ENCODE results near the gene BEST1.

BEST1 gene

DNA sequence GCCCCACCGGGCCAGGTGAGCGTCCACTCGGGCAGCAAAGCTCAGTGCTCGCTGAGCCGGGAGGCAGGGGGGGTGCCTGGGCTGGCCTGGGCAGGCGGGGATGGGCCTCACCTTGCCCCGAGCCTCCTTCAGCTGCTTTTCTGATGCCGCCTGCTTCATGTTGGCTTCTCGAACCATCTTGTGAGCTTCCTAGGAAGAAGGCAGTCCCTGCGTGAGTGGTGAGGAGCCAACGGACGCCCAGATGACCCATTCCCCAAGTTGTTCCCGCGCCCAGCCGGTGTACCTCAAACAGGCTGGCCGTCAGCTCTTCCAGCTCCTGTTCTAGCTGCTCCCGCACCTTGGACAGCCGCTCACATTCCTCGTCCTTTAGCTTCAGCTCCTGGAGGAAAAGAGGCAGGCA is 42.9 kb upstream of the BEST1 start:
- H3K27me3 ChIP-seq = no peaks in the 10 kb centered on the region
- H3K4me2 ChIP-seq = peak overlapping the region; percentile 80 to 97 (median 87)

DNA sequence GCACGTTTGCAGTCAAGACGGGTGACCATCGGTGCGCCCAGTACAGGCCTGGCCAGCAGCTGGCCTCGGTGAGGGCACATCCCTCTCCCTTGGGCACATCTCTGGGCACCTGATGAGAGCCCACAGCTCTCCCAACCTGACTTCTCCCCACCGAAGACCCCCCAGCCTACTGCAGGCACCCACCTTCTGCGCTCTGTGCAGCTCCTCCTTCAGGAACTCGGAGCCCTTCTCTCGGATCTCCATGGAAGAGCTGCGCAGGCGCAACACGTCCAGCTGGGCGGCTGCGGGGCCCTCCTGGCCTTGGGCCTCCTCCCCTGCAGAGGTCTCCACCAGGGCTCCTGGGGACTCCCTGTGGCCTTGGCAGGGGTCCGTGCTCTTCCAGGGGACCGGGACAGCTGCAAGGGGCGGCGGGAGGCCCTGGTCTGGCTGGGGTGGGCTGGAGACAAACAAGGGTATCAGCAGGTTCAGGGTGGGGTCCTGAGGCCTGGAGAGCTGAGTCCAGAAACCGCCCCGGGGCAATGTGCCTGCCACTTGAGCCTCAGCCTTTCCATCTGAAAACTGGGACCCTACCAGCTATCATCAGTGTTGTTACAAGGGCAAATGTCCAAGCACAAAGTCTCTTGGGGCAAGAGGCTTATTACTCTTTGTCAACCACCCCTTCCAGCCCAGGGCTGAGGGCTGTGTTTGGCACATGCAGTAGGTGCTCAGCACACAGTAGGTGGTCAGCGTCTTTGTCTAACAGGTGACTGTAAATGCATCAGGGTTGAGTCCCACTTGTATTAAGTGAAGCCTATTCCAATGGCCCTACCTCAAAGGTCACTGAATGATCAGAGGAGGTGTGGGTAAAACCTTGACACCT is 42.1 kb upstream of the BEST1 start:
- peak overlapping the region; percentile 28 to 90 (median 77); a peak in 20 of 22 replicates for H3K27ac ChIP-seq
- H3K4me2 ChIP-seq = peak overlapping the region; percentile 80 to 97 (median 87)
- peaks cover 0 to 52% (median 0%) of the 10 kb centered on the region in 11 experiments; a peak in 6 of 22 replicates for H3K36me3 ChIP-seq
- peaks cover 77 to 100% (median 86%) of the 10 kb centered on the region in 10 experiments for H3K4me1 ChIP-seq
- H4K20me1 ChIP-seq = no peaks in the 10 kb centered on the region
- TF ChIP-seq Cebpa-rat (IDR thresholded peaks at IDR 0.05) = no peak
- peak overlapping the region; percentile 49 to 80 (median 68) for H3K9ac ChIP-seq
- no peaks in the 10 kb centered on the region for H3K9me3 ChIP-seq (replicated peaks in 1 of 11)
- peak overlapping the region in 2 of 10 experiments; percentile 6 to 34; a peak in 3 of 20 replicates for H3K4me3 ChIP-seq
- no peaks in the 10 kb centered on the region for H3K27me3 ChIP-seq

More for the DNA sequence above, 42.9 kb upstream of the BEST1 start:
- H3K36me3 ChIP-seq = peaks cover 0 to 60% (median 0%) of the 10 kb centered on the region in 11 experiments; a peak in 6 of 22 replicates
- TF ChIP-seq Cebpa-rat (IDR thresholded peaks at IDR 0.05) = no peak
- H3K9me3 ChIP-seq (replicated peaks in 1 of 11) = no peaks in the 10 kb centered on the region
- peak overlapping the region; percentile 28 to 90 (median 77); a peak in 20 of 22 replicates for H3K27ac ChIP-seq
- no peaks in the 10 kb centered on the region for H4K20me1 ChIP-seq
- H3K4me3 ChIP-seq = 0 out of 20 replicates have a peak overlapping the region, but pooled peaks of 1 of the 10 experiments have one; percentile 11
- H3K9ac ChIP-seq = peak overlapping the region; percentile 49 to 80 (median 68)
- peaks cover 69 to 100% (median 77%) of the 10 kb centered on the region in 10 experiments for H3K4me1 ChIP-seq

DNA sequence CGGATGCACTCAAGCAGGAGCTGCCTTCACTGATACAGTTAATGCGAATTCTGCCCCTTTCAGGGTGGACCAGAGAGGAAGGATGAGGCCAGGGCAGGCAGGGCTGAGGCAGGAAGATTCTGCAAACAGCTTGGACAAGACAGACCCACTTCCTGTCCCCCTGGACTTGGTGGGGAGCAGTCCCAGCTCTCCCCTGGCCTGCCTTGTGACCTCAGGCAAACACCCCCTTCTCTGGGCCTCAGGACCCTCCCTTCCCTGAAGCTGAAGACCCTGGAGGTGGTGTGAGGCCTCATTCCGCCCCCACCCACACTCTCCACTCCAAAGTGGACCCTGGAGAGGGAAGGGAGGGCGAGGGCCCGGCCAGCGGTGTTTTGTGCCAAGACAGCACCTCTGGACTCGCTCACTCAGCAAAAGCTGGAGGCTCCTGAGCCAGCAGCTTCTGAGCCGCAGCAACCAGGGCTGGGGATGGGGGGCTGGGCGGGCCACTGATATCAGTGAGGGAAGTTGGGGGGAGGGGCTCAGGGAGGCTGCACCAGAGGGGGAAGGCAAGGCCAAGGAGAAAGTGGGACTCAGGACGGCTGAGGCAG is 41.3 kb upstream of the BEST1 start:
- H4K20me1 ChIP-seq = no peaks in the 10 kb centered on the region
- no peaks in the 10 kb centered on the region for H3K9me3 ChIP-seq (replicated peaks in 1 of 11)
- H3K4me2 ChIP-seq = peak overlapping the region; percentile 80 to 97 (median 87)
- TF ChIP-seq Cebpa-rat (IDR thresholded peaks at IDR 0.05) = no peak
- H3K4me1 ChIP-seq = peaks cover 77 to 100% (median 90%) of the 10 kb centered on the region in 10 experiments
- H3K9ac ChIP-seq = peak overlapping the region in 9 of 11 experiments; percentile 29 to 80 (median 68); a peak in 17 of 22 replicates
- H3K27ac ChIP-seq = peak overlapping the region in 9 of 11 experiments; percentile 40 to 90 (median 78); a peak in 17 of 22 replicates
- H3K36me3 ChIP-seq = peaks cover 0 to 52% (median 0%) of the 10 kb centered on the region in 11 experiments; a peak in 6 of 22 replicates
- peak overlapping the region in 2 of 10 experiments; percentile 8 to 34; a peak in 3 of 20 replicates for H3K4me3 ChIP-seq
- H3K27me3 ChIP-seq = peaks cover 0 to 6% (median 1%) of the 10 kb centered on the region in 11 experiments; a peak in 6 of 22 replicates

DNA sequence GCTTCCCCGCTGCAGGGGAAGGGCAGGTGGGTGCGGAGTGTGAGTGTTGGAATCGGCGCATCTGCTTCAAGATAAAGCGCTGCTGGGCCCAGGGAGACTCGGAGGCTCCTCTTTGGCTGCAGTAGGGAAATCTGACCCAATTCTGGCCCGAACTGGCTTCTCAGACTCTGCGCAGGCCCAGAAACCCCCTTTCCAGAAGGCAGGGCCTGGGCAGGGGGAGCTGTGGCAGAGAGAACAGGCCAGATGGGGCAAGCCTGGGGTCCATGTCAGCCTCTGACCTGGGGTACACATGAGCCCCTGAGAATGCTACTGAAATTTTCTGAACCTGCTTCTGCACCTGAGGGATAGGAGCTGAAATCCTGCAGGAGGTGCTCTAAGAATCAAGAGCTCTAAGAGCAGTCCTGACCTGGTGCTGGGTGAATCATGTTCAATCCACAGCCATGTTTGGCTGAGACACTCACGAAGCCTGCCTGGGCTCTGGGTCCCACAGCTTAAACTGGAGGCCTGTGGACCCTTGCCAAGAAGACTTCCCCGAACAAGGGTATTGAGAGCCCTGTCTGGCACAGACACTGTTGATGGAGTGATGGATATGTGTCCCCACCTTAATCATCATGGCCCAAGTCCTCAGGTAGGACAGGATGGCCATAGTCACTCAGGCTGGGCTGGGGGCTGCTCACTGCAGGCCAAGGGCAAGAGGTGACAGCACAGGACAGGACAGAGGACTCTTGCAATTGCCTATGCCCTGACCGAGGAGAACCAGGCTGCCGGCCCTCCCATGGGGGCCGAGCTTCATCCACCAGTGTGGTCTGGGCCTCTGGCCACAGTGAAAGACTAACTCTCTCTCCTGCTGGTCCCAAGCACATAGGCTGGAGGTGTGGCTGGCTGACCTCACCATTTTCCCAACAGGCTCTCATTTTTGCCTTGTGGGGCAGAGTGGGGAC is 39.7 kb upstream of the BEST1 start:
- Histone ChIP-seq H3K27me3 (peaks cover 5 to 22% (median 18%) of the 10 kb centered on the region in 11 experiments; a peak in 21 of 22 replicates), H3K36me3 (peaks cover 0 to 43% (median 0%) of the 10 kb centered on the region in 11 experiments; a peak in 6 of 22 replicates), H3K9ac (peak overlapping the region in 5 of 11 experiments; percentile 62 to 80 (median 77); a peak in 9 of 22 replicates), H3K4me3 (peak overlapping the region in 2 of 10 experiments; percentile 12 to 20; a peak in 1 of 20 replicates), H3K4me1 (peaks cover 65 to 100% (median 80%) of the 10 kb centered on the region in 10 experiments), H4K20me1 (no peaks in the 10 kb centered on the region), H3K27ac (peak overlapping the region in 8 of 11 experiments; percentile 2 to 90 (median 75); a peak in 12 of 22 replicates), H3K9me3 (replicated peaks in 1 of 11) (no peaks in the 10 kb centered on the region), H3K4me2 (peak overlapping the region in 9 of 11 experiments; percentile 67 to 97 (median 84); a peak in 16 of 22 replicates)
- no peak for TF ChIP-seq Cebpa-rat (IDR thresholded peaks at IDR 0.05)

DNA sequence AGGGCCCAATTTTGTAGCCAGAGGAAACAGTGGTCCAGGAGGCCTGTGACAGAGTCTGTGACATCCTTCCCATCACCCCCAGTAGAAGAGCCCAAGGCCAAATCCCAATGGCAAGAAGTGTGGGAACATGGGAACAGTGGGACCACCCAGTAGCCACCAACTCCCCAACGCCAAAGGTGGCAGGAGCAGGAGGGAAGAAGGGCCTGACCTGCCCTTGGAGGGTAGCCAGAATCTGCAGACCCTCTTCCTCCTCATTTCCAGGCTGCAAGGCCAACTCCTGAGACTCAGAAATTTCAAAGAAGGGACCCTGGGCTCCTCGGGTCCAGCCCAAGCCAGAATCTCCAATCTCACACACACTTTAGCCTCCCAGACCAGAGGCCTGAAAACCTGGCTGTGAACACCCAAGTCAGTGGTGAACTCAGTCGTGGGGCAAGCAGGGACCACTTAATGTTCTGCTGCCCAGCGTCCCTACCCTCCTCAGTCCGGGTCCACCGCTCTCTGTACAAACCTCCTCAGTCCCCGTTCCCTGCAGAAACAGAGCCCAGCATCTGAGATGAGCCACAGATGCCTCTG is 38.9 kb upstream of the BEST1 start:
- no peak for TF ChIP-seq Cebpa-rat (IDR thresholded peaks at IDR 0.05)
- Histone ChIP-seq H3K9ac (peak overlapping the region in 9 of 11 experiments; percentile 2 to 80 (median 62); a peak in 15 of 22 replicates), H3K4me2 (peak overlapping the region; percentile 67 to 97 (median 81)), H3K27me3 (peaks cover 11 to 30% (median 25%) of the 10 kb centered on the region in 11 experiments; a peak in 21 of 22 replicates), H3K9me3 (replicated peaks in 1 of 11) (no peaks in the 10 kb centered on the region), H3K27ac (peak overlapping the region in 9 of 11 experiments; percentile 37 to 90 (median 74); a peak in 17 of 22 replicates), H3K4me1 (peaks cover 57 to 100% (median 72%) of the 10 kb centered on the region in 10 experiments), H3K36me3 (peaks cover 0 to 36% (median 0%) of the 10 kb centered on the region in 11 experiments; a peak in 6 of 22 replicates), H3K4me3 (peak overlapping the region in 4 of 10 experiments; percentile 12 to 32 (median 22); a peak in 4 of 20 replicates), H4K20me1 (no peaks in the 10 kb centered on the region)

DNA sequence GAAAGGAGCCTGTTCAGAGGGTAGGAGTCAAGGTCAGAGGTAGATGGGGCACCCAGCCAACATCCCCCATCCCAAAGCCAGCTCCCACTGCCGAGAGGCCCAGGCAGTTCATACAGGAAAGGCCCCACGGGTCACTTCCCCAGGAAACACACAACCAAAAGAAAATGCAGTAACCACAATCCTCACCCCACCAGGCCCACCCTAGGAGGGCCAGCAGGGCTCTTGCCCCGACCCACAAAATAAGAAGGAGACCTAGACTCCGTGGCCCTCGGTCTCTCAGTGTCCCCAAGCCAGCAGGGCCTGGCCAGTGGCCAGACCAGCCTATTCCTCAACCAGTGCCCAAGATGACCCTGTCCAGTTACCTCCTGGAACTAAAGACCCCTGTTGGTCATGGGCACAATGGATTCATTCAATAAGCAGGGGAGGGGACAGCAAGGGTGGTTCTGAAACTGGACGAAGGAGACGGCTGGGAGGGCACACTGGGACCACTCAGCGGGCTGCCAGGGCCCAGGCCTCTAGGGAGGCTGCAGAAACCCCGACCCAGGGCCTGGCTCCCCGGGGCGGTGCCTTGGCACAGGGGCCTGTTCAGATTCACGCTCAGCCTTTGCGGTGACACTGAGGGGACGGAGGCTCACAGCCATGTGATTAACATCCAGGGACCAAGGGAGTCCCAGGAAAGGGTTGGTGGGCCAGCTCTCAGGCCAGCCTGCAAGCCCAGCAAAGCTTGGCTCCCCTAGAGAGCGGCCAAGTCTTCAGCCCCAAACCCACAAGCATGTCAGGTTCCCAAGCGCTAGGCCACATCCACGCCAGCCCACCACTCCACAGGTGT is 38.2 kb upstream of the BEST1 start:
- Histone ChIP-seq H3K4me1 (peaks cover 50 to 98% (median 67%) of the 10 kb centered on the region in 10 experiments), H3K9ac (peak overlapping the region in 9 of 11 experiments; percentile 2 to 80 (median 62); a peak in 15 of 22 replicates), H3K4me2 (peak overlapping the region; percentile 67 to 97 (median 81))

More for the DNA sequence above, 38.2 kb upstream of the BEST1 start:
- Histone ChIP-seq H3K9me3 (replicated peaks in 1 of 11) (no peaks in the 10 kb centered on the region), H3K27ac (peak overlapping the region in 9 of 11 experiments; percentile 37 to 90 (median 74); a peak in 18 of 22 replicates), H3K4me3 (peak overlapping the region in 5 of 10 experiments; percentile 12 to 32 (median 22); a peak in 5 of 20 replicates), H3K36me3 (peaks cover 0 to 29% (median 0%) of the 10 kb centered on the region in 11 experiments; a peak in 5 of 22 replicates), H4K20me1 (no peaks in the 10 kb centered on the region; a peak in 1 of 22 replicates), H3K27me3 (peaks cover 16 to 37% (median 32%) of the 10 kb centered on the region in 11 experiments; a peak in 21 of 22 replicates)
- no peak for TF ChIP-seq Cebpa-rat (IDR thresholded peaks at IDR 0.05)
